Peyer's patch (tissue), 4 donors: ENCODE results near the gene GHRH. TPM values are rescaled to one million over a fixed set of nuclear protein-coding genes. Genes with fewer than 3 reads are reported as not detected.

Source experiments
- DNase-seq, 3 donors: peaks; one replicate each; pipeline ENCODE4 v3.0.0-alpha.2; 2017 to 2019
- H3K27ac ChIP-seq, 4 donors: fragments of 200-600 bp; sonication (generic); one replicate each; pipeline ENCODE4 v1.5.1; 2016 to 2019
- H3K27me3 ChIP-seq, 2 donors: fragments of 200-600 bp; sonication (generic); one replicate each; pipeline ENCODE4 v1.5.1; 2019
- H3K36me3 ChIP-seq, 3 donors: fragments of 200-600 bp; sonication (generic); one replicate each; pipeline ENCODE4 v1.5.1; 2016 to 2019
- H3K4me1 ChIP-seq, 4 donors: fragments of 200-600 bp; sonication (generic); one replicate each; pipeline ENCODE4 v1.5.1; 2016 to 2019
- H3K4me3 ChIP-seq, 4 donors: fragments of 200-600 bp; sonication (generic); 1 replicate in 3 of 4; 2 replicates in 1 of 4; pipeline ENCODE4 v1.5.1; 2016 to 2019; ENCODE audit warnings: mild to moderate bottlenecking in 1 of 4
- H3K9me3 ChIP-seq, 4 donors: fragments of 200-600 bp; sonication (generic); one replicate each; pipeline ENCODE4 v1.5.1; 2016 to 2019; ENCODE audit warnings: mild to moderate bottlenecking in 1 of 4
- CTCF ChIP-seq, 6 experiments: fragments of 450-650 bp in 4 of 6; fragments of 200-600 bp in 2 of 6; sonication (generic) in 1 of 6; IDR thresholded peaks; one replicate each; pipeline ENCODE4 v1.5.1; 2017 to 2019; ENCODE audit warnings: antibody characterized with exemption in 6 of 6, mild to moderate bottlenecking in 3 of 6, moderate library complexity in 1 of 6
- POLR2A ChIP-seq, 2 donors: fragments of 450-650 bp; IDR thresholded peaks; one replicate each; pipeline ENCODE4 v1.5.1; 2017; ENCODE audit warnings: antibody characterized with exemption in 2 of 2, mild to moderate bottlenecking in 2 of 2, moderate library complexity in 2 of 2
- total RNA-seq, 4 donors: library from RNA; depleted of rRNA; stranded (reverse); fragments of >200 nt; gene quantifications; one replicate each; pipeline ENCODE4 v1.1.0, GENCODE V29; 2016

GHRH gene
- total RNA-seq, 4 donors from 2014 or later, result not detected

GRCh38 chr20:37222086-37222485 is 39.5 kb downstream of the GHRH start:
- Histone ChIP-seq H3K27me3 (no peaks in the 10 kb centered on the region), H3K4me1 (peaks cover 0 to 20% (median 0%) of the 10 kb centered on the region in 4 donors), H3K9me3 (no peaks in the 10 kb centered on the region), H3K27ac (no peak overlapping the region), H3K36me3 (peaks cover 0 to 67% (median 0%) of the 10 kb centered on the region in 3 donors), H3K4me3 (no peak overlapping the region)
- no peak for DNase-seq
- TF ChIP-seq POLR2A (IDR thresholded peaks at IDR 0.05) (no peak), CTCF (IDR thresholded peaks at IDR 0.05) (no peak)

DNA sequence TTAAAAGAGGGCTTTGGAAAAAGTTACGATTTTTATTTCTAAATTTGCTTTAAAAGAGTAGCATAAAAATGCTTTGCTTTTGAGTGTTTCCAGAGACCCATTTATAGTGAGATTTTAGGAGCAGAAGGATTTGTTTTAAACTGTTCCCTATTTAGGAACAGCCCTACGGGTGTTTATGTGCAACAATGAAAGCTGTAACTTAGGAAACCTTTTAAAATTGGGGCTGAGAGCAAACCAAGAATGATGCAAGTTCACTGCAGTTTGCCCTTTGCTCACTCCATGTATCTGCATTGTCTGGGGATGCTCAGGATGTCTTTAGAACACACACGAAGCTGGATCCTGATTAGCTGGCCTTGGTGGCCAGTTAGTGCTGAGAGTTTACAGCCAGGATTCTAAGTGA is 40.9 kb downstream of the GHRH start:
- no peak overlapping the region for H3K4me3 ChIP-seq
- DNase-seq, result peak in 1 of 3 donors; percentile 23
- H3K27ac ChIP-seq, result peak overlapping the region in 1 of 4 donors; percentile 24
- peaks cover 0 to 67% (median 0%) of the 10 kb centered on the region in 3 donors for H3K36me3 ChIP-seq
- peaks cover 0 to 20% (median 0%) of the 10 kb centered on the region in 4 donors for H3K4me1 ChIP-seq
- no peak for TF ChIP-seq CTCF (IDR thresholded peaks at IDR 0.05)
- no peak for TF ChIP-seq POLR2A (IDR thresholded peaks at IDR 0.05)
- H3K9me3 ChIP-seq, result no peaks in the 10 kb centered on the region
- no peaks in the 10 kb centered on the region for H3K27me3 ChIP-seq

DNA sequence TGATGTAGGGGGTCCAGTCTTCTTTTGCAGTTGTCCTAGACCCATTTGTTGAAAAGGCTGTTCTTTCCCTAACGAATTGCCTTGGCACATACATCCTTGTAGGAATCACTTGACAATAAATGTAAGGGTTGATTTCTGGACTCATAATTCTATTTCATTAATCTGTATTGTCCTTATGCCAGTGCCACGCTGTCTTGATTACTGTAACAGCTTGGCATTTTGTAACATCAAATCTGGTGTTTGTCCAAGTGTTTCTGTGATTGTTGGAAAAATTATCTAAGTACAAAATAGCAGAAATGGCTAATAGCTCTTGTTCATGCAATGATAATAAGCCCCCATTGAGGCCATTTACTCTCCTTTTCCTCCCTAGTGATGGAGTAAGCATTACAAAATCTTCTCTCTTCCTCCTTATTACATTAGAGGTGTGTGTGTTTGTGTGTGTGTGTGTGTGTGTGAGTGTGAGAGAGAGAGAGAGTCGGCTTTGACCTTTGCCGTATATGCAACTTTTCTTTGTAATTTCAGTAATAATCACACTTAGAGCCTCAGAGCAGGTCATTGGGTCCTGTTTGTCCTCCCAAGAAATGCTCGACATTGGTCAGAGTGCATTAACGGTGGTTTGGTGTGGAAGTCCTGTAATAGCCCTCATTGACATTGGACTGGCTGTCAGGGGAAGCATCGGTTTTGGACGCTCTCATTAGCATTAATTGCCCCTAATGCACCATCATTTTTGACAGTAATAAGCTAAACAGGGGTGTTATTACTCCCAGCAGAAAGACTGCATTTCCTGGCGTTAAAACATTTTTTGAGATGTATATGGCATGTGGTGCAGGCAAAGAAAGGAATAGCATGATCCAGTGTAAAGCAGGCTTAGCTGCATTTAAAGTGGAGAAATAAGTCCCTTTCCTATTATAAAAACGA is 41.6 kb downstream of the GHRH start:
- Histone ChIP-seq H3K27me3 (no peaks in the 10 kb centered on the region), H3K9me3 (no peaks in the 10 kb centered on the region), H3K36me3 (peaks cover 0 to 66% (median 0%) of the 10 kb centered on the region in 3 donors), H3K4me3 (no peak overlapping the region), H3K27ac (peak overlapping the region in 1 of 4 donors; percentile 24), H3K4me1 (peaks cover 0 to 20% (median 0%) of the 10 kb centered on the region in 4 donors)
- no peak for TF ChIP-seq POLR2A (IDR thresholded peaks at IDR 0.05)
- TF ChIP-seq CTCF (IDR thresholded peaks at IDR 0.05), result no peak
- no peak for DNase-seq

DNA sequence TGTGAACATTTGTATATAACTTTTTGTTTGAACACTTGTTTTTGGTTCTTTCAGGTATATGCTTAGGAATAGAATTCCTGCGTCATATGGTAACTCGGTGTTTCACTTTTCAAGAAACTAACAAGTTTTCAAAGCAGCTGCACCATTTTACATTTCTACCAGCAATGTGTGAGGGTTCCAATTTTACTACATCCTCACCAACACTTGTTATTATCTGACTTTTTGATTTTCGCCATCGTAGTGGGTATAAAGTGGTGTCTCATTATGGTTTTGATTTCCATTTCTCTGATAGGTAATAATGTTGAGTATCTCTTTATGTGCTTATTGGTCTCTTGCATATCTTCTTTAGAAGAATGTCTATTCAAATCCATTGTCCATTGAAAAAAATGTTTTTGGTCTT is 42.6 kb downstream of the GHRH start:
- peaks cover 0 to 61% (median 0%) of the 10 kb centered on the region in 3 donors for H3K36me3 ChIP-seq
- no peak overlapping the region for H3K4me3 ChIP-seq
- peaks cover 0 to 20% (median 0%) of the 10 kb centered on the region in 4 donors for H3K4me1 ChIP-seq
- TF ChIP-seq POLR2A (IDR thresholded peaks at IDR 0.05), result no peak
- TF ChIP-seq CTCF (IDR thresholded peaks at IDR 0.05), result no peak
- DNase-seq, result no peak
- no peaks in the 10 kb centered on the region for H3K9me3 ChIP-seq
- H3K27me3 ChIP-seq, result no peaks in the 10 kb centered on the region
- no peak overlapping the region for H3K27ac ChIP-seq

- no peak for DNase-seq
- TF ChIP-seq POLR2A (IDR thresholded peaks at IDR 0.05), result no peak
- TF ChIP-seq CTCF (IDR thresholded peaks at IDR 0.05), result no peak
- peaks cover 0 to 63% (median 0%) of the 10 kb centered on the region in 3 donors for H3K36me3 ChIP-seq
- peaks cover 0 to 20% (median 0%) of the 10 kb centered on the region in 4 donors for H3K4me1 ChIP-seq
- no peaks in the 10 kb centered on the region for H3K9me3 ChIP-seq
- no peak overlapping the region for H3K4me3 ChIP-seq
- H3K27ac ChIP-seq, result no peak overlapping the region
- no peaks in the 10 kb centered on the region for H3K27me3 ChIP-seq
These were observed 43.2 kb downstream of the GHRH start for GRCh38 chr20:37218441-37218840.
